ENCODE measurements around the gene BHLHA15. TPM values are rescaled to one million over a fixed set of nuclear protein-coding genes. Genes with fewer than 3 reads are reported as not detected.

The BHLHA15 gene
- total and polyA plus RNA-seq, 2 of the 13 experiments (the other 11 are each of a cell fraction or from before 2014, with no cell fraction given), result 1.9 to 6.1 TPM

- TF ChIP-seq, protein P1, sequence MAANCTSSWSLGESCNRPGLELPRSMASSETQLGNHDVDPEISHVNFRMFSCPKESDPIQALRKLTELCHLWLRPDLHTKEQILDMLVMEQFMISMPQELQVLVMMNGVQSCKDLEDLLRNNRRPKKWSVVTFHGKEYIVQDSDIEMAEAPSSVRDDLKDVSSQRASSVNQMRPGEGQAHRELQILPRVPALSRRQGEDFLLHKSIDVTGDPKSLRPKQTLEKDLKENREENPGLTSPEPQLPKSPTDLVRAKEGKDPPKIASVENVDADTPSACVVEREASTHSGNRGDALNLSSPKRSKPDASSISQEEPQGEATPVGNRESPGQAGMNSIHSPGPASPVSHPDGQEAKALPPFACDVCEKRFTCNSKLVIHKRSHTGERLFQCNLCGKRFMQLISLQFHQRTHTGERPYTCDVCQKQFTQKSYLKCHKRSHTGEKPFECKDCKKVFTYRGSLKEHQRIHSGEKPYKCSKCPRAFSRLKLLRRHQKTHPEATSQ (CRISPR knock-in tag; IDR thresholded peaks at IDR 0.05; ENCODE audit: borderline replicate concordance), result 0 out of 2 replicates have a peak, but pooled peaks have one; percentile 38
- TF ChIP-seq ZNF790 (CRISPR knock-in tag; IDR thresholded peaks at IDR 0.05; ENCODE audit: borderline replicate concordance) (no peak), KLF12 (CRISPR knock-in tag; IDR thresholded peaks at IDR 0.05; ENCODE audit: borderline replicate concordance) (no peak), BRCA1 (CRISPR knock-in tag; IDR thresholded peaks at IDR 0.05) (no peak), TRAFD1 (CRISPR knock-in tag; IDR thresholded peaks at IDR 0.05; ENCODE audit: borderline replicate concordance) (no peak), ZNF564 (CRISPR knock-in tag; IDR thresholded peaks at IDR 0.05) (no peak), MXI1 (IDR thresholded peaks at IDR 0.05; ENCODE audit: borderline replicate concordance, low read depth, low read length) (no peak; the same call in 2 of the 3 replicates), ZNF331 (CRISPR knock-in tag; IDR thresholded peaks at IDR 0.05) (0 out of 2 replicates have a peak, but pooled peaks have one; percentile 17), NRL (CRISPR knock-in tag; IDR thresholded peaks at IDR 0.05; ENCODE audit: borderline replicate concordance) (peak; percentile 83), ZSCAN22 (CRISPR knock-in tag; IDR thresholded peaks at IDR 0.05) (no peak), ELF3 (CRISPR knock-in tag; IDR thresholded peaks at IDR 0.05) (no peak), SP140L (CRISPR knock-in tag; IDR thresholded peaks at IDR 0.05; ENCODE audit: borderline replicate concordance) (no peak), MYNN (CRISPR knock-in tag; IDR thresholded peaks at IDR 0.05; ENCODE audit: low read depth) (no peak), CBFB (CRISPR knock-in tag; IDR thresholded peaks at IDR 0.05) (peak; percentile 58; the same call in 1 of the 2 replicates), ZNF781 (CRISPR knock-in tag; IDR thresholded peaks at IDR 0.05; ENCODE audit: borderline replicate concordance, not compliant biosample characterization) (no peak), ADNP (CRISPR knock-in tag; IDR thresholded peaks at IDR 0.05) (no peak), CREB3 (CRISPR knock-in tag; IDR thresholded peaks at IDR 0.05) (no peak), ZNF788 (CRISPR knock-in tag; IDR thresholded peaks at IDR 0.05; ENCODE audit: borderline replicate concordance) (peak; percentile 42; the same call in 1 of the 2 replicates)
- TF ChIP-seq, protein P2, sequence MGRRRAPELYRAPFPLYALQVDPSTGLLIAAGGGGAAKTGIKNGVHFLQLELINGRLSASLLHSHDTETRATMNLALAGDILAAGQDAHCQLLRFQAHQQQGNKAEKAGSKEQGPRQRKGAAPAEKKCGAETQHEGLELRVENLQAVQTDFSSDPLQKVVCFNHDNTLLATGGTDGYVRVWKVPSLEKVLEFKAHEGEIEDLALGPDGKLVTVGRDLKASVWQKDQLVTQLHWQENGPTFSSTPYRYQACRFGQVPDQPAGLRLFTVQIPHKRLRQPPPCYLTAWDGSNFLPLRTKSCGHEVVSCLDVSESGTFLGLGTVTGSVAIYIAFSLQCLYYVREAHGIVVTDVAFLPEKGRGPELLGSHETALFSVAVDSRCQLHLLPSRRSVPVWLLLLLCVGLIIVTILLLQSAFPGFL (CRISPR knock-in tag; IDR thresholded peaks at IDR 0.05), result no peak
Measured at GRCh38 chr7:98211676-98212531, 665 bp downstream of the BHLHA15 start (continued).

Data from HepG2 (cell line).